ENCODE data around the gene ZNF417.

DNA sequence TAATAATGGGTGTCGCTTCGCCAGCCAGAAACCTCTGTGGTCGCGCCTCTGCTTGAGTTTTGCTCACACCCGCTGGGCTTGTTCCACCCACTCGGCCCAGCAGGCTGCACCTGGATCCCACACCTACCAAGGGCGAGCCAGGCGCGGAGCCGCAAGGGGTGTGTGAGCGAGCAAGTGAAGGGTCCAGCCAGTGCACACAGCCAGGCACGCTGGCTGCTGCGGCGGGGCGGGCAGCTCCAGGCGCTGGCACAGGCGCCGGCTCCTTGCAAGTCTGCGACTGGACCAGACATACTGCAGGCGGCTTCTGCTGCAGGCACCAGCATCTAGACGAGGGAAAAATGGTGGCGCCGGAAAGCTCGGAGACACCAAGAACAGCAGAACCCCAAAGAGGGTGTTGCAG is 32.9 kb upstream of the ZNF417 start:
- TF ChIP-seq TCF4 (CRISPR knock-in tag; IDR thresholded peaks at IDR 0.05; ENCODE audit: borderline replicate concordance), result no peak
- no peak for TF ChIP-seq ARNTL (CRISPR knock-in tag; IDR thresholded peaks at IDR 0.05; ENCODE audit: borderline replicate concordance, low read depth)
- TF ChIP-seq ZFP30 (CRISPR knock-in tag; IDR thresholded peaks at IDR 0.05), result no peak
- TF ChIP-seq RARB (CRISPR knock-in tag; IDR thresholded peaks at IDR 0.05), result no peak
- no peak for TF ChIP-seq PPARA (CRISPR knock-in tag; IDR thresholded peaks at IDR 0.05; ENCODE audit: borderline replicate concordance)
- TF ChIP-seq SNAI2 (CRISPR knock-in tag; IDR thresholded peaks at IDR 0.05), result no peak
- TF ChIP-seq, protein P1, sequence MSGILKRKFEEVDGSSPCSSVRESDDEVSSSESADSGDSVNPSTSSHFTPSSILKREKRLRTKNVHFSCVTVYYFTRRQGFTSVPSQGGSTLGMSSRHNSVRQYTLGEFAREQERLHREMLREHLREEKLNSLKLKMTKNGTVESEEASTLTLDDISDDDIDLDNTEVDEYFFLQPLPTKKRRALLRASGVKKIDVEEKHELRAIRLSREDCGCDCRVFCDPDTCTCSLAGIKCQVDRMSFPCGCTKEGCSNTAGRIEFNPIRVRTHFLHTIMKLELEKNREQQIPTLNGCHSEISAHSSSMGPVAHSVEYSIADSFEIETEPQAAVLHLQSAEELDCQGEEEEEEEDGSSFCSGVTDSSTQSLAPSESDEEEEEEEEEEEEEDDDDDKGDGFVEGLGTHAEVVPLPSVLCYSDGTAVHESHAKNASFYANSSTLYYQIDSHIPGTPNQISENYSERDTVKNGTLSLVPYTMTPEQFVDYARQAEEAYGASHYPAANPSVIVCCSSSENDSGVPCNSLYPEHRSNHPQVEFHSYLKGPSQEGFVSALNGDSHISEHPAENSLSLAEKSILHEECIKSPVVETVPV (CRISPR knock-in tag; IDR thresholded peaks at IDR 0.05), result no peak
- no peak for TF ChIP-seq ZC3H10 (CRISPR knock-in tag; IDR thresholded peaks at IDR 0.05)
- no peak for TF ChIP-seq BACH2 (CRISPR knock-in tag; IDR thresholded peaks at IDR 0.05; ENCODE audit: borderline replicate concordance)
- TF ChIP-seq, protein P2, sequence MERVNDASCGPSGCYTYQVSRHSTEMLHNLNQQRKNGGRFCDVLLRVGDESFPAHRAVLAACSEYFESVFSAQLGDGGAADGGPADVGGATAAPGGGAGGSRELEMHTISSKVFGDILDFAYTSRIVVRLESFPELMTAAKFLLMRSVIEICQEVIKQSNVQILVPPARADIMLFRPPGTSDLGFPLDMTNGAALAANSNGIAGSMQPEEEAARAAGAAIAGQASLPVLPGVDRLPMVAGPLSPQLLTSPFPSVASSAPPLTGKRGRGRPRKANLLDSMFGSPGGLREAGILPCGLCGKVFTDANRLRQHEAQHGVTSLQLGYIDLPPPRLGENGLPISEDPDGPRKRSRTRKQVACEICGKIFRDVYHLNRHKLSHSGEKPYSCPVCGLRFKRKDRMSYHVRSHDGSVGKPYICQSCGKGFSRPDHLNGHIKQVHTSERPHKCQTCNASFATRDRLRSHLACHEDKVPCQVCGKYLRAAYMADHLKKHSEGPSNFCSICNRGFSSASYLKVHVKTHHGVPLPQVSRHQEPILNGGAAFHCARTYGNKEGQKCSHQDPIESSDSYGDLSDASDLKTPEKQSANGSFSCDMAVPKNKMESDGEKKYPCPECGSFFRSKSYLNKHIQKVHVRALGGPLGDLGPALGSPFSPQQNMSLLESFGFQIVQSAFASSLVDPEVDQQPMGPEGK (CRISPR knock-in tag; IDR thresholded peaks at IDR 0.05; ENCODE audit: borderline replicate concordance), result no peak
- TF ChIP-seq ISL1 (CRISPR knock-in tag; IDR thresholded peaks at IDR 0.05), result no peak
- TF ChIP-seq ZNF8 (CRISPR knock-in tag; IDR thresholded peaks at IDR 0.05), result no peak
